Thyroid gland (tissue), 4 donors: Measurements from ENCODE around the gene ZNF791.

Experiments used
- POLR2A ChIP-seq, 2 donors: fragments of 450-650 bp; IDR thresholded peaks; one replicate each; pipeline ENCODE4 v1.6.1; 2017; ENCODE audit warnings: antibody characterized with exemption in 2 of 2, mild to moderate bottlenecking in 2 of 2, moderate library complexity in 1 of 2
- TF ChIP-seq, protein P1 (sequence below), 6 experiments: fragments of 200-600 bp in 3 of 6; fragments of 450-650 bp in 3 of 6; sonication (generic) in 3 of 6; IDR thresholded peaks; one replicate each; pipeline ENCODE4 v1.5.1; 2016 to 2019; ENCODE audit warnings: antibody characterized with exemption in 6 of 6, mild to moderate bottlenecking in 2 of 6, inconsistent platforms in 1 of 6, moderate library complexity in 1 of 6

DNA sequence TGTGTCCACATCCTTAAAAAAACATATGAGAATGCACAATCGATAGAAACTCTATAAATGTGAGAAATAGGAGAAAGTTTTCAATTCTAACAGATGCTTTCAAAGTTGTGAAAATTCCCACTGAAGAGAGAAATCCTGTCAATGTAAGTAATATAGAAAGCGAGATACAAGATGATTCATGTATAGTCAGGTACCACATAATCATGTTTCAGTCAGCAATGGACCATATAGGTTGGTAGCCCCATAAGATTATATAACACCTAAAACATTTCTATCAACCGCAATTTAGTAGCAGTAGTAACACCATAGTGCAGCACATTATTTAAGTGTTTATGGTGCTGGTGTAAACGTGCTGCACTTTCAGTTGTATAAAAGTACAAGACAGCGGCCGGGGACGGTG, 18.5 kb downstream of the ZNF791 start:
- TF ChIP-seq, protein P1, sequence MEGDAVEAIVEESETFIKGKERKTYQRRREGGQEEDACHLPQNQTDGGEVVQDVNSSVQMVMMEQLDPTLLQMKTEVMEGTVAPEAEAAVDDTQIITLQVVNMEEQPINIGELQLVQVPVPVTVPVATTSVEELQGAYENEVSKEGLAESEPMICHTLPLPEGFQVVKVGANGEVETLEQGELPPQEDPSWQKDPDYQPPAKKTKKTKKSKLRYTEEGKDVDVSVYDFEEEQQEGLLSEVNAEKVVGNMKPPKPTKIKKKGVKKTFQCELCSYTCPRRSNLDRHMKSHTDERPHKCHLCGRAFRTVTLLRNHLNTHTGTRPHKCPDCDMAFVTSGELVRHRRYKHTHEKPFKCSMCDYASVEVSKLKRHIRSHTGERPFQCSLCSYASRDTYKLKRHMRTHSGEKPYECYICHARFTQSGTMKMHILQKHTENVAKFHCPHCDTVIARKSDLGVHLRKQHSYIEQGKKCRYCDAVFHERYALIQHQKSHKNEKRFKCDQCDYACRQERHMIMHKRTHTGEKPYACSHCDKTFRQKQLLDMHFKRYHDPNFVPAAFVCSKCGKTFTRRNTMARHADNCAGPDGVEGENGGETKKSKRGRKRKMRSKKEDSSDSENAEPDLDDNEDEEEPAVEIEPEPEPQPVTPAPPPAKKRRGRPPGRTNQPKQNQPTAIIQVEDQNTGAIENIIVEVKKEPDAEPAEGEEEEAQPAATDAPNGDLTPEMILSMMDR (IDR thresholded peaks at IDR 0.05): no peak
- TF ChIP-seq POLR2A (IDR thresholded peaks at IDR 0.05): peak in 1 of 2 donors; percentile 17
